B cell (primary cell): ENCODE results near the gene TPI1.

ENCODE experiments used
- CTCF ChIP-seq: fragments of 200-600 bp; IDR thresholded peaks from one replicate; pipeline ENCODE4 v1.8.0; 2022; ENCODE audit warnings: antibody characterized with exemption, mild to moderate bottlenecking
- EZH2 ChIP-seq: IDR thresholded peaks from 2 replicates; pipeline ENCODE4 v1.6.1; 2012; ENCODE audit warnings: borderline replicate concordance, low read depth, mild to moderate bottlenecking, moderate library complexity, low read length; ENCODE audit not compliant: insufficient read depth, poor library complexity, severe bottlenecking

- TF ChIP-seq CTCF (no peak), EZH2 (no peak)
These were observed 20.1 kb downstream of the TPI1 start for GRCh38 chr12:6887460-6887859.
